Inflammatory macrophage treated with lipopolysaccharide for 4 hours (primary cell): ENCODE measurements around the gene FTSJ3.
A peak's percentile ranks its signal among the peaks of the same experiment; 100 is the strongest.
"Not testable (repeated sequence)": the region's sequence is repeated elsewhere in the genome, so short reads cannot be mapped to it uniquely, and the experiment has no call there.

Source experiments
- DNase-seq: peaks from one replicate; pipeline ENCODE4 v3.0.0-alpha.2; 2020

Gene FTSJ3

GRCh38 chr17:63826468-63827001 is 928 bp downstream of the FTSJ3 start:
- peak; percentile 24 for DNase-seq

- no peak for DNase-seq
Measured at GRCh38 chr17:63824362-63824761, 3.1 kb downstream of the FTSJ3 start.

GRCh38 chr17:63823659-63824331 is 3.7 kb downstream of the FTSJ3 start:
- DNase-seq = no peak

GRCh38 chr17:63822537-63822936 is 4.9 kb downstream of the FTSJ3 start:
- DNase-seq = no peak

GRCh38 chr17:63821804-63822203 is 5.7 kb downstream of the FTSJ3 start:
- DNase-seq = no peak

GRCh38 chr17:63820963-63821561 is 6.4 kb downstream of the FTSJ3 start:
- DNase-seq = no peak

GRCh38 chr17:63819585-63820537 is 7.6 kb downstream of the FTSJ3 start:
- no peak for DNase-seq

GRCh38 chr17:63819131-63819530 is 8.3 kb downstream of the FTSJ3 start:
- DNase-seq = no peak

- DNase-seq = no peak
Measured at GRCh38 chr17:63817736-63818385, 9.6 kb downstream of the FTSJ3 start.

- DNase-seq = no peak
Measured at GRCh38 chr17:63816669-63817068, 10.8 kb downstream of the FTSJ3 start.

GRCh38 chr17:63816123-63816522 is 11.3 kb downstream of the FTSJ3 start:
- no peak for DNase-seq

- DNase-seq = no peak
Measured at GRCh38 chr17:63809970-63810369, 17.5 kb downstream of the FTSJ3 start.

- no peak for DNase-seq
Measured at GRCh38 chr17:63805591-63805990, 21.9 kb downstream of the FTSJ3 start.

GRCh38 chr17:63804328-63804727 is 23.1 kb downstream of the FTSJ3 start:
- DNase-seq = no peak

GRCh38 chr17:63800783-63801182 is 26.7 kb downstream of the FTSJ3 start:
- no peak for DNase-seq

GRCh38 chr17:63798572-63799106 is 28.8 kb downstream of the FTSJ3 start:
- DNase-seq = no peak

GRCh38 chr17:63796375-63796774 is 31.1 kb downstream of the FTSJ3 start:
- not testable (repeated sequence) for DNase-seq

- DNase-seq = no peak
Measured at GRCh38 chr17:63792055-63792729, 35.3 kb downstream of the FTSJ3 start.

GRCh38 chr17:63790057-63790456 is 37.4 kb downstream of the FTSJ3 start:
- DNase-seq = no peak

- peak; percentile 44 for DNase-seq
Measured at GRCh38 chr17:63786971-63787711, 40.3 kb downstream of the FTSJ3 start.

- DNase-seq = no peak
Measured at GRCh38 chr17:63786117-63786516, 41.3 kb downstream of the FTSJ3 start.
